Adipose tissue (tissue), 3 donors: ENCODE data around the gene LRG1. TPM values are rescaled to one million over a fixed set of nuclear protein-coding genes. Genes with fewer than 3 reads are reported as not detected.
"Not testable (repeated sequence)": the region's sequence is repeated elsewhere in the genome, so short reads cannot be mapped to it uniquely, and the experiment has no call there.

ENCODE experiments used
- H3K27ac ChIP-seq: one replicate; pipeline ENCODE4 v1.5.1; 2013; ENCODE audit warnings: low read depth, low read length
- WGBS, 3 donors: extraction: QIAGEN DNeasy Blood & Tissue Kit; methylation state at CpG; one replicate each; pipeline ENCODE4 v1.1.7; 2013; 5-methylcytosine and 5-hydroxymethylcytosine counted together
- polyA plus RNA-seq, 3 donors: library from polyadenylated mRNA; stranded (reverse); fragments of 200-250 nt; gene quantifications; one replicate each; pipeline ENCODE4 v1.2.3, GENCODE V29; 2013
- donor health status: healthy with polysubstance abuse.
- donor health status: Bipolar disorder and iron deficiency.
- donor health status: healthy.

LRG1 gene
- polyA plus RNA-seq, 3 donors, result 7.1 to 18.6 (median 13.4) TPM

- WGBS, 3 donors, result 80 to 84% (median 83%) methylated on average over 5 of the region's 5 CpGs
- no peak overlapping the region for H3K27ac ChIP-seq
These were observed 37.4 kb upstream of the LRG1 start for GRCh38 chr19:4577020-4577782.

- no peak overlapping the region for H3K27ac ChIP-seq
These were observed 36.4 kb upstream of the LRG1 start for GRCh38 chr19:4576016-4576933.

GRCh38 chr19:4575267-4576015 is 35.6 kb upstream of the LRG1 start:
- 18 to 29% (median 22%) methylated on average over 19 of the region's 19 CpGs for WGBS, 3 donors
- no peak overlapping the region for H3K27ac ChIP-seq

More at GRCh38 chr19:4576016-4576933, 36.4 kb upstream of the LRG1 start:
- WGBS, 3 donors, result 54 to 58% (median 56%) methylated on average over 17 of the region's 17 CpGs

- WGBS, 3 donors, result 68 to 82% (median 72%) methylated on average over 6 of the region's 6 CpGs
- no peak overlapping the region for H3K27ac ChIP-seq
These were observed 33.8 kb upstream of the LRG1 start for GRCh38 chr19:4573682-4574081.

- no peak overlapping the region for H3K27ac ChIP-seq
- 53 to 64% (median 58%) methylated on average over 20 to 22 of the region's 22 CpGs for WGBS, 3 donors
These were observed 31.6 kb upstream of the LRG1 start for GRCh38 chr19:4571305-4571917.

GRCh38 chr19:4570916-4571304 is 31.1 kb upstream of the LRG1 start:
- no peak overlapping the region for H3K27ac ChIP-seq
- 85 to 91% (median 88%) methylated on average over 5 of the region's 5 CpGs for WGBS, 3 donors

GRCh38 chr19:4570402-4570801 is 30.6 kb upstream of the LRG1 start:
- WGBS, 3 donors, result 78 to 91% (median 89%) methylated on average over 11 of the region's 11 CpGs
- no peak overlapping the region for H3K27ac ChIP-seq

- WGBS, 3 donors, result 69 to 82% (median 76%) methylated on average over 7 of the region's 7 CpGs
- no peak overlapping the region for H3K27ac ChIP-seq
These were observed 29.1 kb upstream of the LRG1 start for GRCh38 chr19:4568886-4569285.

- H3K27ac ChIP-seq, result no peak overlapping the region
These were observed 27.8 kb upstream of the LRG1 start for GRCh38 chr19:4567584-4568071.

GRCh38 chr19:4566402-4567051 is 26.7 kb upstream of the LRG1 start:
- no peak overlapping the region for H3K27ac ChIP-seq
- WGBS, 3 donors, result 82 to 91% (median 85%) methylated on average over 35 of the region's 35 CpGs

More at GRCh38 chr19:4567584-4568071, 27.8 kb upstream of the LRG1 start:
- 45 to 55% (median 48%) methylated on average over 14 of the region's 14 CpGs for WGBS, 3 donors

GRCh38 chr19:4563562-4563961 is 23.7 kb upstream of the LRG1 start:
- not testable (repeated sequence) for H3K27ac ChIP-seq
- WGBS, 3 donors, result 54 to 83% (median 59%) methylated on average over 5 of the region's 5 CpGs

- 48 to 81% (median 55%) methylated on average over 6 to 7 of the region's 7 CpGs for WGBS, 3 donors
- not testable (repeated sequence) for H3K27ac ChIP-seq
These were observed 22.2 kb upstream of the LRG1 start for GRCh38 chr19:4562085-4562484.

GRCh38 chr19:4559569-4559968 is 19.7 kb upstream of the LRG1 start, which contains the start of gene SEMA6B:
Gene SEMA6B (minus strand): TSS chr19:4559684. CDS start chr19:4558457, 1,227 bp downstream.
- H3K27ac ChIP-seq, result peak within 1 kb of the TSS; percentile 19
- 35 to 69% (median 42%) methylated on average over 13 of the region's 13 CpGs for whole genome bisulfite sequencing, 3 donors

GRCh38 chr19:4557971-4558941 is 18.4 kb upstream of the LRG1 start:
- WGBS, 3 donors, result 20 to 23% (median 22%) methylated on average over 38 to 44 of the region's 44 CpGs
- no peak overlapping the region for H3K27ac ChIP-seq

- 72 to 82% (median 80%) methylated on average over 30 to 33 of the region's 33 CpGs for WGBS, 3 donors
- no peak overlapping the region for H3K27ac ChIP-seq
These were observed 17.5 kb upstream of the LRG1 start for GRCh38 chr19:4557144-4557970.
